ENCODE data around the gene INO80C.

DNA sequence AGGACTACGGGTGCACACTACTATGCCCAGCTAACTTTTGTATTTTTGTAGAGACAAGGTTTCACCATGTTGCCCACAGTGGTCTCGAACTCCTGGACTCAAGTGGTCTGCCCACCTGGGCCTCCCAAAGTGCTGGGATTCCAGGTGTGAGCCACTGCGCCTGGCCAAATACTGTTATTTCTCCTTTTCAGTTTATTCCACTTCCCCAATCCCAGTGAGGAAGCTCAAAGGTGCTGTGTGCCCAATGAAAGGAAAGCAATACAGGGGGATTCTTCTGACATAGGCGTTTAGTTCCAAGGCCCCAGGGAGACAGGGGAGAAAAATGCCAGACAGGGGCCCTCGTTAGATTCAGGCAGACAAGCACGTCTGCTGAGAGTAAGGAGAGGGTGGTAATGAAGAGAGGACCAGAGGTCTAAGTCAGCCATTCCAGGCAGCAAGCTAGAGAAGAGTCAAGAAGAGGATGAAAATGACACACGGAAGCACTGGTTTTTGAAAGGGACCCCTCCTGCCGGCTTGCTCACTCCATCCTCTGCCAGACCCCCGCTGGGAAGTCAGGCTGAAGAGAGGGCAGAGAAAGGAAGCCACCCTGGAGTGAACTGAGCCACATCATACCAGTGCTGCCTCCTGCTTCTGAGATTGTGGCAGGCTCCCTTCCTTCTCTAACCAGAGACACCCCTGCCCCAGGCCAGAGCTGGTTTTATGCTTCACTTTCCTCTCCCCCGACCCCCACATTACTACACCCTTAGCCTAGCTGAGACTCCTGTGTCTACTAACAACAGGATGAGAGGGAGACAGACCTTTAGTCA, 6.7 kb downstream of the INO80C start:
- TF ChIP-seq MXI1 (IDR thresholded peaks at IDR 0.05; ENCODE audit: borderline replicate concordance, low read depth, low read length) (no peak), MAZ (IDR thresholded peaks at IDR 0.05; ENCODE audit: borderline replicate concordance, low read depth, low read length) (no peak), FOS (IDR thresholded peaks at IDR 0.05; ENCODE audit: low read depth, low read length) (no peak), POLR2A (IDR thresholded peaks at IDR 0.05; ENCODE audit: low read depth, low read length) (no peak), BHLHE40 (IDR thresholded peaks at IDR 0.05; ENCODE audit: low read depth, low read length) (no peak), RCOR1 (IDR thresholded peaks at IDR 0.05; ENCODE audit: insufficient replicate concordance, low read length) (no peak), MAFK (IDR thresholded peaks at IDR 0.05; ENCODE audit: low read depth, low read length) (no peak), CEBPB (IDR thresholded peaks at IDR 0.05; ENCODE audit: low read depth, low read length) (no peak), RAD21 (IDR thresholded peaks at IDR 0.05; ENCODE audit: low read length) (no peak), RFX5 (IDR thresholded peaks at IDR 0.05; ENCODE audit: low read depth, low read length) (no peak)
- TF ChIP-seq, protein P1, sequence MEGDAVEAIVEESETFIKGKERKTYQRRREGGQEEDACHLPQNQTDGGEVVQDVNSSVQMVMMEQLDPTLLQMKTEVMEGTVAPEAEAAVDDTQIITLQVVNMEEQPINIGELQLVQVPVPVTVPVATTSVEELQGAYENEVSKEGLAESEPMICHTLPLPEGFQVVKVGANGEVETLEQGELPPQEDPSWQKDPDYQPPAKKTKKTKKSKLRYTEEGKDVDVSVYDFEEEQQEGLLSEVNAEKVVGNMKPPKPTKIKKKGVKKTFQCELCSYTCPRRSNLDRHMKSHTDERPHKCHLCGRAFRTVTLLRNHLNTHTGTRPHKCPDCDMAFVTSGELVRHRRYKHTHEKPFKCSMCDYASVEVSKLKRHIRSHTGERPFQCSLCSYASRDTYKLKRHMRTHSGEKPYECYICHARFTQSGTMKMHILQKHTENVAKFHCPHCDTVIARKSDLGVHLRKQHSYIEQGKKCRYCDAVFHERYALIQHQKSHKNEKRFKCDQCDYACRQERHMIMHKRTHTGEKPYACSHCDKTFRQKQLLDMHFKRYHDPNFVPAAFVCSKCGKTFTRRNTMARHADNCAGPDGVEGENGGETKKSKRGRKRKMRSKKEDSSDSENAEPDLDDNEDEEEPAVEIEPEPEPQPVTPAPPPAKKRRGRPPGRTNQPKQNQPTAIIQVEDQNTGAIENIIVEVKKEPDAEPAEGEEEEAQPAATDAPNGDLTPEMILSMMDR (conservative IDR thresholded peaks at IDR 0.05; ENCODE audit: low read depth, low read length): no peak

Measured in IMR-90 (cell line).